Neuron (in vitro differentiated cells): ENCODE results near the gene COL6A3.

ENCODE experiments used
- H2AFZ ChIP-seq: one replicate; pipeline ENCODE4 v1.6.1; 2013; ENCODE audit warnings: low read depth, mild to moderate bottlenecking, inconsistent platforms, low read length, moderate library complexity
- H3K27me3 ChIP-seq: one replicate; pipeline ENCODE4 v1.6.1; 2013; ENCODE audit warnings: low read length; ENCODE audit not compliant: insufficient read depth
- H3K36me3 ChIP-seq: one replicate; pipeline ENCODE4 v1.6.1; 2013; ENCODE audit warnings: low read length; ENCODE audit not compliant: insufficient read depth
- H3K4me1 ChIP-seq: one replicate; pipeline ENCODE4 v1.6.1; 2013; ENCODE audit warnings: low read length; ENCODE audit not compliant: insufficient read depth
- H3K4me3 ChIP-seq: 2 replicates; pipeline ENCODE4 v1.5.1; 2013; ENCODE audit warnings: mild to moderate bottlenecking, low read length, moderate library complexity
- H3K9me3 ChIP-seq: one replicate; pipeline ENCODE4 v1.6.1; 2013; ENCODE audit warnings: low read length

The COL6A3 gene

GRCh38 chr2:237380768-237381167, 33.2 kb downstream of the COL6A3 start:
- H2AFZ ChIP-seq = no peak overlapping the region
- no peaks in the 10 kb centered on the region for H3K36me3 ChIP-seq
- H3K27me3 ChIP-seq = peaks cover 3% of the 10 kb centered on the region
- no peaks in the 10 kb centered on the region for H3K9me3 ChIP-seq
- no peak overlapping the region for H3K4me3 ChIP-seq
- no peaks in the 10 kb centered on the region for H3K4me1 ChIP-seq

DNA sequence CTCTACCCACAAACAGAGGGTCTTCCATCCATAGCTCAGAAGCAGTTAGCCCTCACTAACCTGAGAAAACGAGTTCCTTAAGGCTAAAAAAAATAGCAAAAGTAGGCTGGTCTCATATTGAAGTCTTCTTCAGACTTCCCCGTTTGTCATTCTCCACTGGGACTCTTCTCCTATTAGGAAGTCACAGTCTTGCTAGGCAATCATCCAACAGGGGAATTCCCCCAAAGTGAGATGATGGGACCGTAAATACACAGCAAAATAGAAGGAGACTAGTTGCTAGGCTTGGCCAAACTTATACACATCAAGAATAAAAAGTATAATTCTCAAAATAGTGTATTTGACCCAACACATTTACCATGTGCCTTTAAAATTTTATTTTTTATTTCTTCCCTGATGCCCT, 34.3 kb downstream of the COL6A3 start:
- Histone ChIP-seq H3K9me3 (no peaks in the 10 kb centered on the region), H2AFZ (no peak overlapping the region), H3K36me3 (no peaks in the 10 kb centered on the region), H3K27me3 (peaks cover 9% of the 10 kb centered on the region), H3K4me3 (no peak overlapping the region), H3K4me1 (no peaks in the 10 kb centered on the region)

DNA sequence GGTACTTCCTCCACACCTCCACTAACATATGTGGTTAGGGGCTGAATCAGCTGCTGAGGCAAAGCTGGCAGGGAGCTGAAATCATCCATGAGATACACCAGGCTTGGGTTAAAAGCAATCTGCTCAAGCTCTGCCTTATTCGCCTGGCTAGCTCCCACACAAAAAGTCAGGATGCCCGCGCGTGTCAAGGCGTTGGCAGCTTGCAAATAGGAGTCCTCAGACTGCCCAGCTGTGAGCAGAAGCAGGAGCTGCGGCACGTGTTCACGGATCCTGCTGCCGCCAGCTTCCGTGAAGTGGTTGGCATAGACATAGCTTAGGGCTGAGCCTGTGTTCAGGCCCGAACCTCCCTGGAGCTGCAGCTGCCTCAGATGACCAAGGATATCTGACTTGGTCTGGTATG, 35.3 kb downstream of the COL6A3 start:
- no peaks in the 10 kb centered on the region for H3K36me3 ChIP-seq
- no peaks in the 10 kb centered on the region for H3K9me3 ChIP-seq
- peaks cover 12% of the 10 kb centered on the region for H3K27me3 ChIP-seq
- no peaks in the 10 kb centered on the region for H3K4me1 ChIP-seq
- no peak overlapping the region for H3K4me3 ChIP-seq
- H2AFZ ChIP-seq = no peak overlapping the region

GRCh38 chr2:237374284-237375060, 39.5 kb downstream of the COL6A3 start:
- H3K9me3 ChIP-seq = no peaks in the 10 kb centered on the region
- H3K4me3 ChIP-seq = no peak overlapping the region
- no peaks in the 10 kb centered on the region for H3K36me3 ChIP-seq
- no peaks in the 10 kb centered on the region for H3K4me1 ChIP-seq
- H3K27me3 ChIP-seq = peaks cover 12% of the 10 kb centered on the region
- no peak overlapping the region for H2AFZ ChIP-seq

DNA sequence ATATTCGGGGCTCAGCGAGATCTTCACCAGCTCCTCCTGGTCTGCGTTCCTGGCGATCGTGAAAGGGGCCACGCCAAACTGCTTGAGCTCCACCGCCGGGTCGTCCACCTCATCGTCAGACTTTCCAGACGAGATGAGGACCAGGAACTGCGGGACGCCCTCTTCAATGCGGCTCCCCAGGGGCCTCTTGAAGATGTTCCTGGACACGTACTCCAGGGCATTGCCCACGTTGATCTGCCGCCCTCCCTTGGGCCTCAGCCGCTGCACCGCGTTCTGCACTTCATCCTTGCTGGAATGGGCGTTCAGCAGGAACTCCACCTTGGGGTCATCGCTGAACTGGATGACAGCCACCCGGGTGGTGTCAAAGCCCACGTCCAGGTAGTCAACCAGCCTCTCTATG, 42.1 kb downstream of the COL6A3 start:
- Histone ChIP-seq H3K4me1 (no peaks in the 10 kb centered on the region), H3K4me3 (no peak overlapping the region), H3K36me3 (no peaks in the 10 kb centered on the region)

DNA sequence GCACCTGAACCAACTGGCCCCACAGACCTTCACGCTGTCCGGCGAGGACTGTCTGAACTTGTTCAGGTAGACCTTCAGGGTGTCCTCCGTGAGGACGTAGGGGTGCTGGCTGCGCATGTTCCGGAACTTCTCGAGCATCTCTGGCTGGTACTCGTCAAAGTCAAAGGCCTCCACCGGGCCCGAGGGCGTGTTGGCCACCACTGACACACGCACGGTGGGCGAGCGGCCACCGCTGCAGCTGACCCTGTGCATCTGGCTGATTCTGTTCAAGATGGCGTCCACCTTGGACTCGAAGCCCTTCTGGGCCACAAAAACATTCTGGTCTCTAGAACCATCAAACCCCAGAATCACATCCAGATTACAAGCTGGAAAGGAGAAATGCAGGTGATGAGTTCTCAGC, 48.3 kb downstream of the COL6A3 start:
- Histone ChIP-seq H3K4me3 (no peak overlapping the region), H3K9me3 (no peaks in the 10 kb centered on the region), H3K36me3 (no peaks in the 10 kb centered on the region), H3K27me3 (no peaks in the 10 kb centered on the region), H3K4me1 (peaks cover 13% of the 10 kb centered on the region), H2AFZ (no peak overlapping the region)

More for the DNA sequence above, 42.1 kb downstream of the COL6A3 start:
- Histone ChIP-seq H3K27me3 (peaks cover 12% of the 10 kb centered on the region), H3K9me3 (no peaks in the 10 kb centered on the region), H2AFZ (no peak overlapping the region)

GRCh38 chr2:237364655-237365054, 49.3 kb downstream of the COL6A3 start:
- H3K27me3 ChIP-seq = no peaks in the 10 kb centered on the region
- no peak overlapping the region for H2AFZ ChIP-seq
- peaks cover 14% of the 10 kb centered on the region for H3K4me1 ChIP-seq
- no peak overlapping the region for H3K4me3 ChIP-seq
- H3K9me3 ChIP-seq = no peaks in the 10 kb centered on the region
- H3K36me3 ChIP-seq = no peaks in the 10 kb centered on the region

- no peak overlapping the region for H2AFZ ChIP-seq
- H3K27me3 ChIP-seq = no peaks in the 10 kb centered on the region
- peaks cover 15% of the 10 kb centered on the region for H3K4me1 ChIP-seq
- H3K4me3 ChIP-seq = no peak overlapping the region
- H3K36me3 ChIP-seq = no peaks in the 10 kb centered on the region
- H3K9me3 ChIP-seq = no peaks in the 10 kb centered on the region
Measured at GRCh38 chr2:237361194-237362004, 52.6 kb downstream of the COL6A3 start.

GRCh38 chr2:237359894-237360780, 53.8 kb downstream of the COL6A3 start:
- Histone ChIP-seq H3K27me3 (no peaks in the 10 kb centered on the region), H3K4me3 (no peak overlapping the region), H2AFZ (no peak overlapping the region), H3K9me3 (no peaks in the 10 kb centered on the region), H3K36me3 (no peaks in the 10 kb centered on the region), H3K4me1 (peaks cover 15% of the 10 kb centered on the region)

GRCh38 chr2:237359518-237359840, 54.5 kb downstream of the COL6A3 start:
- H3K36me3 ChIP-seq = no peaks in the 10 kb centered on the region
- no peak overlapping the region for H2AFZ ChIP-seq
- H3K4me3 ChIP-seq = no peak overlapping the region
- no peaks in the 10 kb centered on the region for H3K27me3 ChIP-seq
- H3K4me1 ChIP-seq = peaks cover 15% of the 10 kb centered on the region
- H3K9me3 ChIP-seq = no peaks in the 10 kb centered on the region

DNA sequence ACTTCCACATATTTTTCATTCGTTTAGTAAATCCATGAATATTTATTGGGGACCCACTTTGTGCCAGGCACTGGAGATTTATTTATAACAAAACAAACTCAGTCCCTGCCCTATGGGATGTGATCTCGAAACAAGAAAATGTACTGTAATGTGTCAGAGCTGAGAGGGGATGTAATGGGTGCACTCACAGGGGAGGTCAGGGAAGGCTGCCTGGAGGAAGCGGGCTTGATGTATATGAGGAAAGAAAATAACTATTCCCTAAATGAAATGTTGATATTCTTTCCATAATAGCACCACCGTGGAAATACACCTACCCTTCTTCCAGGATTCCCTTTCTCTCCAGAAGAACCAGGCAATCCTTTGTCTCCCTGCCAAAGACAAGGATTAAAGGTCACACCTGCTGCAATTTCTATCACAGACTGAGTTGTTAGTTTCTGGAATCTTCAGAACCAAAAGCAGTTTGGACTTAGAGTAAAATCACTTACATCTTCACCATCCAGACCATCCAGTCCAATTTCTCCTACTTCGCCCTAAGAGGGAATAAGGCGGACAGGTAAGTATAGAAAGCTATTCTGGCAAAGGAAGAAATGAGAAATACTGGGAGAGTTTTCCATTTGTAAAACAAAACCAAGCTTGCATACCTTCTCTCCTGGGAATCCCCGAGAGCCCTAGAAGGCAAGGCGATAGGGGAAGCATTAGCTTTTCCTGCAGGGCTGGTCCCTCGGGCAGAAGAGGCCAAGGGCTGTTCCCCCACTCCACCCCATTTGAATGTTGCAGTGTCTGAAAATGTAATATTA, 55.0 kb downstream of the COL6A3 start:
- H2AFZ ChIP-seq = no peak overlapping the region
- H3K9me3 ChIP-seq = no peaks in the 10 kb centered on the region
- no peaks in the 10 kb centered on the region for H3K36me3 ChIP-seq
- no peak overlapping the region for H3K4me3 ChIP-seq
- peaks cover 15% of the 10 kb centered on the region for H3K4me1 ChIP-seq
- no peaks in the 10 kb centered on the region for H3K27me3 ChIP-seq

DNA sequence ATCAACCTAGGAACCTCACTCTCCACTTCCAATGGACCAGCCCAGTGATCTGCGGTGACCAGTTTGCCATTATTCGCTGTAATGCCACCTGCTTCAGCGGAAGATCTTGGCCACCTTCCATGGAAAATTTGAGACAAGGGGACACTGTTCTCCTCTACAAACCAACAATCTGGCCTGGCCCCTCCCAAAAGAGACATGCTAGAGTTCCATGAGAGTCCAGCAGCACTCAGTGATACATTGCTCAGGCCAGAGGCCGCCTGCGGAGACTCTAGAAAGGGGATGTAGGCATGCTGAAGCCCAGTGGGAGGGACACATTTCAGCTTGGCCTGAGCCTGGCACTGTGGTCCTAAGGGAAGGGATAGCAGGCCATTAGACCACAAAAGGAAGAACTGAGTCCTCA, 58.3 kb downstream of the COL6A3 start:
- Histone ChIP-seq H3K36me3 (no peaks in the 10 kb centered on the region), H2AFZ (no peak overlapping the region), H3K4me3 (no peak overlapping the region), H3K27me3 (peaks cover 13% of the 10 kb centered on the region), H3K9me3 (no peaks in the 10 kb centered on the region), H3K4me1 (peaks cover 3% of the 10 kb centered on the region)
